Measurements from ENCODE around the gene AFF3. TPM values are rescaled to one million over a fixed set of nuclear protein-coding genes. Genes with fewer than 3 reads are reported as not detected.

AFF3 gene
- total and polyA plus RNA-seq, 2 of the 8 experiments (the other 6 are each of a cell fraction or from before 2014, with no cell fraction given) = 0.27 to 3.0 TPM

DNA sequence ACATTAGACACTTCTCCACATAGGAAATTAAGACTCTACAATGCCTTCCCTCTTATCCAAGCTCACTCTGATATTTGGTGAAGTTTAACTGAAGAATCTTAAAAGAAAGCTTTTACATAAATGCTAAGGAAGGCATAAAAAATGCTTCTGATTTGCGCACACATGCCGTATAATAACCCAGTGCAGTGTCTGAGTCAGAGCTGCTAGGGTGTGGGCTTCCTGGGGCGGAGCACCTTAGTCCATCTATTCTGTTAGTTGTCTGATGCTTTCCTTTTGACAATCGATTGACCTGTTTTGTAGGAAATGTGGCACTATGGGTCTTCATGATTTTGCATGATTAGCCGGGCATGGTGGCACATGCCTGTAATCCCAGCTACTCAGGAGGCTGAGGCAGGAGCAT is 231.5 kb downstream of the AFF3 start:
- Histone ChIP-seq H3K36me3 (ENCODE audit: control insufficient read depth in 2 of 4, insufficient read depth in 4 of 4, low read length in 3 of 4) (no peaks in the 10 kb centered on the region), H2BK15ac (ENCODE audit: low read length) (no peak overlapping the region), H3K27me3 (replicated peaks in 1 of 4; ENCODE audit: control insufficient read depth in 3 of 4, extremely low read depth in 1 of 4, insufficient read depth in 3 of 4, low read length in 3 of 4) (no peaks in the 10 kb centered on the region), H2BK120ac (replicated peaks; ENCODE audit: low read depth, low read length) (no peak overlapping the region), H2AK5ac (ENCODE audit: low read depth, low read length) (no peak overlapping the region), H3K79me1 (ENCODE audit: low read depth, low read length) (no peaks in the 10 kb centered on the region), H2BK20ac (ENCODE audit: low read length) (no peak overlapping the region), H3K9me3 (ENCODE audit: insufficient read depth in 2 of 2, low read depth in 1 of 2, low read length in 1 of 2) (no peaks in the 10 kb centered on the region), H3K18ac (ENCODE audit: extremely low read depth, low read length) (no peak overlapping the region), H3K56ac (replicated peaks; ENCODE audit: insufficient read length, low read depth, low read length) (no peak overlapping the region), H3K9ac (replicated peaks in 1 of 4; ENCODE audit: extremely low read depth in 1 of 4, low read depth in 3 of 4, low read length in 3 of 4) (no peak overlapping the region), H3K23me2 (ENCODE audit: low read depth, low read length) (no peaks in the 10 kb centered on the region; the same call in 1 of the 2 replicates), H3K27ac (ENCODE audit: low read depth, low read length) (no peak overlapping the region), H3K4me3 (ENCODE audit: extremely low read depth in 1 of 4, insufficient read depth in 2 of 4, low read depth in 3 of 4, low read length in 4 of 4) (no peak overlapping the region), H4K20me1 (replicated peaks in 1 of 2; ENCODE audit: control insufficient read depth in 1 of 2, insufficient read depth in 2 of 2, low read length in 2 of 2) (no peaks in the 10 kb centered on the region), H2BK12ac (ENCODE audit: low read depth, low read length) (no peak overlapping the region), H3K4ac (replicated peaks; ENCODE audit: insufficient read length, low read depth, low read length) (no peak overlapping the region), H3K79me2 (ENCODE audit: control insufficient read depth in 1 of 2, insufficient read depth in 2 of 2, low read length in 2 of 2) (no peaks in the 10 kb centered on the region), H2AFZ (ENCODE audit: low read length) (no peak overlapping the region), H3K14ac (ENCODE audit: insufficient read length) (no peak overlapping the region), H3K4me2 (ENCODE audit: insufficient read depth in 1 of 2, low read depth in 2 of 2, low read length in 2 of 2) (no peak overlapping the region), H3K4me1 (replicated peaks in 1 of 4; ENCODE audit: control insufficient read depth in 3 of 4, insufficient read depth in 4 of 4, low read length in 3 of 4) (no peaks in the 10 kb centered on the region), H4K91ac (replicated peaks; ENCODE audit: insufficient read length, low read length) (no peak overlapping the region), H4K5ac (ENCODE audit: insufficient read length, low read depth, low read length) (no peak overlapping the region), H4K8ac (ENCODE audit: extremely low read depth, insufficient read depth, low read length) (no peak overlapping the region), H2BK5ac (ENCODE audit: low read depth, low read length) (no peak overlapping the region), H3K23ac (ENCODE audit: insufficient read length) (no peak overlapping the region)
- DNase-seq (ENCODE audit: low read depth in 1 of 2, low spot score in 2 of 2) = no peak
- 93% methylated on average over 5 of the region's 5 CpGs; no CpG with 5 or more reads in 1 of the 2 experiments for WGBS, 2 experiments (ENCODE audit: extremely low coverage in 1 of 2, insufficient coverage in 1 of 2, insufficient read length in 1 of 2, insufficient replicate concordance in 2 of 2, low coverage in 1 of 2, low lambda C conversion rate in 2 of 2, missing lambda C conversion rate in 1 of 2)
- FAIRE-seq = no peak
- ChIA-PET POLR2A (ENCODE audit: partially characterized antibody) (no interaction called here), CTCF (ENCODE audit: partially characterized antibody) (no interaction called here)
- no peak for TF ChIP-seq BACH1 (IDR thresholded peaks at IDR 0.05; ENCODE audit: low read length)
- no peak for TF ChIP-seq NRF1 (IDR thresholded peaks at IDR 0.05; ENCODE audit: low read depth, low read length)
- no peak for TF ChIP-seq BRCA1 (IDR thresholded peaks at IDR 0.05; ENCODE audit: low read depth, low read length)
- no peak for TF ChIP-seq SP1 (IDR thresholded peaks at IDR 0.05; ENCODE audit: low read depth, low read length)
- no peak for TF ChIP-seq CBX5 (IDR thresholded peaks at IDR 0.05; ENCODE audit: low read depth, low read length)
- no peak for TF ChIP-seq KDM1A (IDR thresholded peaks at IDR 0.05; ENCODE audit: borderline replicate concordance, low read length)
- no peak for TF ChIP-seq SRF (IDR thresholded peaks at IDR 0.05; ENCODE audit: low read depth, low read length)
- TF ChIP-seq, protein P1, sequence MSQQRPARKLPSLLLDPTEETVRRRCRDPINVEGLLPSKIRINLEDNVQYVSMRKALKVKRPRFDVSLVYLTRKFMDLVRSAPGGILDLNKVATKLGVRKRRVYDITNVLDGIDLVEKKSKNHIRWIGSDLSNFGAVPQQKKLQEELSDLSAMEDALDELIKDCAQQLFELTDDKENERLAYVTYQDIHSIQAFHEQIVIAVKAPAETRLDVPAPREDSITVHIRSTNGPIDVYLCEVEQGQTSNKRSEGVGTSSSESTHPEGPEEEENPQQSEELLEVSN (IDR thresholded peaks at IDR 0.05) = no peak
- TF ChIP-seq TAF7 (optimal IDR thresholded peaks at IDR 0.05; ENCODE audit: borderline replicate concordance, low read depth, low read length) = no peak
- no peak for TF ChIP-seq RBBP5 (IDR thresholded peaks at IDR 0.05; ENCODE audit: borderline replicate concordance, low read depth, low read length)
- no peak for TF ChIP-seq EP300 (IDR thresholded peaks at IDR 0.05; ENCODE audit: borderline replicate concordance in 1 of 2, low read depth in 2 of 2, low read length in 2 of 2)
- no peak for TF ChIP-seq SUZ12 (IDR thresholded peaks at IDR 0.05; ENCODE audit: low read length)
- no peak for TF ChIP-seq EGR1 (IDR thresholded peaks at IDR 0.05; ENCODE audit: borderline replicate concordance, low read depth, low read length)
- TF ChIP-seq NANOG (IDR thresholded peaks at IDR 0.05; ENCODE audit: insufficient read depth, low read depth, low read length, poor library complexity, severe bottlenecking) = no peak
- TF ChIP-seq POU5F1 (IDR thresholded peaks at IDR 0.05; ENCODE audit: low read depth, low read length) = no peak
